Measurements from ENCODE around the gene VSTM1. TPM values are rescaled to one million over a fixed set of nuclear protein-coding genes. Genes with fewer than 3 reads are reported as not detected.

Gene VSTM1
- total and polyA plus RNA-seq, 2 of the 4 experiments (the other 2 are of a cell fraction), result not detected

DNA sequence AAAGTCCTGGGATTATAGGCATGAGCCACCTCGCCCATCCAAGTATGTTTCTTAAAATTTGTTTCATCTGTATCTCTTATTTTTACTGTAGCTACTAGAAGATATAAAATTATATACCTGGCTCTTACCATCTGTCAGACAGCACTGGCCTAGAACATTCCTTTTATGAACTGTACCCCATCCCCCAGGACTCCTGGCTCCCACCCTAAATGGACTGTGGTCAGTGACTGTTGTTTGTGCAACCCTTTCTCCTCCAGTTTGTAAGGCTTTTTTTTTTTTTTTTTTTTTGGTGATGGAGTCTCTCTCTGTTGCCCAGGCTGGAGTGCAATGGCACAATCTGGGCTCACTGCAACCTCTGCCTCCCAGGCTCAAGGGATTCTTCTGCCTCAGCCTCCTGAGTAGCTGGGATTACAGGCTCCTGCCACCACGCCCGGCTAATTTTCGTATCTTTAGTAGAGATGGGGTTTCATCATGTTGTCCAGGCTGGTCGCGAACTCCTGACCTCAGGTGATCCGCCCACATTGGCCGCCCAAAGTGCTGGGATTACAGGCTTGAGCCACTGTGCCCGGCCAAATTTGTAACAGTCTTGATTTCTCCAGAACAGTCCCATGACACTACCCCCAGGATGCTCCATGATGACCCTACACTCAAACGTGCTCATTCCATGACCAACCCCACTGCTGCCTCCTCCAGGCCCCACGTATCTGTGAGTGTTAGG, 41.5 kb upstream of the VSTM1 start:
- H4K20me1 ChIP-seq (ENCODE audit: insufficient read depth, low read length), result peaks cover 4% of the 10 kb centered on the region; the same call in 1 of the 2 replicates
- H2AK9ac ChIP-seq (replicated peaks; ENCODE audit: low read depth, low read length, poor library complexity), result no peak overlapping the region
- DNase-seq (no peak), ATAC-seq (ENCODE audit: low read depth) (no peak)
- intact Hi-C loops (cut with micrococcal nuclease), result loop anchor here (10.0 kb wide), 1 partner anchor 240 kb away; the partner anchor contains the start of gene MYADM
- H3K9ac ChIP-seq (ENCODE audit: low read depth, low read length), result no peak overlapping the region
- TF ChIP-seq CEBPB (IDR thresholded peaks at IDR 0.05; ENCODE audit: low read depth, low read length) (no peak), SMC3 (IDR thresholded peaks at IDR 0.05; ENCODE audit: low read depth, low read length) (no peak)
- H2BK20ac ChIP-seq (ENCODE audit: low read depth, low read length), result no peak overlapping the region
- no peaks in the 10 kb centered on the region for H3K9me3 ChIP-seq (ENCODE audit: control insufficient read depth, insufficient read depth, low read length)
- H3K23ac ChIP-seq (ENCODE audit: low read depth, low read length), result no peak overlapping the region
- no peak overlapping the region for H2AFZ ChIP-seq (replicated peaks; ENCODE audit: low read length, poor library complexity)
- ChIA-PET POLR2A (ENCODE audit: unreplicated experiment) (no interaction called here), CTCF (no interaction called here)
- H4K5ac ChIP-seq (ENCODE audit: low read depth, low read length), result no peak overlapping the region
- no peak overlapping the region for H2BK120ac ChIP-seq (ENCODE audit: low read depth, low read length)
- H3K27ac ChIP-seq (ENCODE audit: insufficient read depth, low read length), result no peak overlapping the region
- no peak overlapping the region for H2AK5ac ChIP-seq (ENCODE audit: low read depth, low read length)
- peaks cover 40% of the 10 kb centered on the region for H3K36me3 ChIP-seq (ENCODE audit: control insufficient read depth, insufficient read depth, low read length)
- no peak overlapping the region for H3K14ac ChIP-seq (replicated peaks; ENCODE audit: low read depth, low read length)
- BruUV-seq (replicated peaks), result TSS peak; percentile 18
- no peaks in the 10 kb centered on the region for H3K27me3 ChIP-seq (ENCODE audit: control insufficient read depth, insufficient read depth, low read length)
- H3K4me2 ChIP-seq (ENCODE audit: low read depth, low read length), result no peak overlapping the region
- H2BK5ac ChIP-seq (ENCODE audit: low read depth, low read length, poor library complexity, severe bottlenecking), result no peak overlapping the region
- no peak overlapping the region for H3K4me3 ChIP-seq (ENCODE audit: insufficient read depth, low read depth, low read length)
- no peak overlapping the region for H4K91ac ChIP-seq (ENCODE audit: insufficient read depth, low read depth, low read length)
- H3K4ac ChIP-seq (ENCODE audit: low read depth, low read length), result no peak overlapping the region
- no peaks in the 10 kb centered on the region for H3K4me1 ChIP-seq (ENCODE audit: control insufficient read depth, insufficient read depth, low read length)
- no peak overlapping the region for H4K8ac ChIP-seq (ENCODE audit: low read depth in 2 of 2, low read length in 2 of 2)
- H3K56ac ChIP-seq (ENCODE audit: extremely low read depth, insufficient read depth, low read length), result no peak overlapping the region
- peaks cover 4 to 29% of the 10 kb centered on the region in 2 experiments for H3K79me1 ChIP-seq (ENCODE audit: low read depth in 1 of 2, low read length in 2 of 2)
- dilution Hi-C loops (cut with HindIII; ENCODE audit: low sequenced_read_pairs, unreplicated experiment), result no loop called here
- H3K18ac ChIP-seq (ENCODE audit: low read depth, low read length), result no peak overlapping the region
- in situ Hi-C loops (cut with MboI; ENCODE audit: low sequenced_read_pairs), result loop anchor here (25.0 kb wide), 1 partner anchor 357 kb away; the partner anchor contains the start of genes CDC42EP5 and LENG9
- no peak overlapping the region for H2BK15ac ChIP-seq (ENCODE audit: low read depth, low read length)
- no peaks in the 10 kb centered on the region for H3K9me1 ChIP-seq (ENCODE audit: insufficient read depth, low read length)
- WGBS, 2 experiments (ENCODE audit: extremely low coverage in 2 of 2, insufficient read length in 1 of 2), result 96% methylated on average over 8 of the region's 11 CpGs; no CpG with 5 or more reads in 1 of the 2 experiments
